HG03575 (cell line): ENCODE measurements around the gene ACSL4.
"Not testable (repeated sequence)": the region's sequence is repeated elsewhere in the genome, so short reads cannot be mapped to it uniquely, and the experiment has no call there.

Source experiments
- ATAC-seq: cut with Tn5 transposase; IDR thresholded peaks from one replicate; pipeline ENCODE4 v1.9.1; 2021; ENCODE audit not compliant: unreplicated experiment, insufficient number of reproducible peaks, low FRiP score; ENCODE audit errors: extremely low read depth

The ACSL4 gene

DNA sequence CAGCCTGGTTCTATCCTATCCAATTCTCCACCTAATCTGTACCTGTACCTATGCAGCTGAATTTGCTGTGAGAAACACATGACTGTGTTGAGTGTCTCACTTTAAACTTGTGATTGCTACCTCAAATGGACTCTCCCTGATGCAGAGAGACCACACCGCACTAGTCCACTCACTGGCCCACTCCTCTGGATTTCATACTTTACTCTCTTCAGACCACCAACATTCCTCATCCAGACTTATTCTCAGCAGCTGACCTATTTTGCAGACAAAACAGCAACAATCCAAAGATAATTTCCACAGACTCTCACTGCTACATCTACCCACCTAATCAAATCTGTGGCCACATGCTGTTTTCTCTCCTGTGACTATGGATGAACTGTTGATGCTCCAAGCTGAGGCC, 45.2 kb downstream of the ACSL4 start:
- ATAC-seq, result no peak

DNA sequence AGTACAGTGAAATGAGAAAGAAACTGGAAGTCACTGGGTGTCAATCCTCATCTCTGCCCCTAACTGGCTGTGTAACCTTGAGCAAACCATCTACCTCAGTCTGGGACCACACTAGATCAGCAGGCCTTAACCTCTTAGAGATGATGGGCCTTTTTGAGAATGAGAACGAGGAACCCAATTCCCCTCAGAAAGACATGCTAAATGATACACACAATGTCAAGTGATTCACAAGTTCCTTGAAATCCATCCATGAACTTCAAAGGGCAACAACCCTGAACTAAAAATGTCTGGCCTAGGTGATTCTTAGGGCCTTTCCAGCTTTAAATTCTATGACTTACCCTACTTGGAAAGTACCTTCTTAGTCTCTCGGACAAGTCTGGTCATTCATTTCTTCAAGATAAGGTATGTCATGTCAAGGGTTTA, 47.4 kb downstream of the ACSL4 start:
- no peak for ATAC-seq

DNA sequence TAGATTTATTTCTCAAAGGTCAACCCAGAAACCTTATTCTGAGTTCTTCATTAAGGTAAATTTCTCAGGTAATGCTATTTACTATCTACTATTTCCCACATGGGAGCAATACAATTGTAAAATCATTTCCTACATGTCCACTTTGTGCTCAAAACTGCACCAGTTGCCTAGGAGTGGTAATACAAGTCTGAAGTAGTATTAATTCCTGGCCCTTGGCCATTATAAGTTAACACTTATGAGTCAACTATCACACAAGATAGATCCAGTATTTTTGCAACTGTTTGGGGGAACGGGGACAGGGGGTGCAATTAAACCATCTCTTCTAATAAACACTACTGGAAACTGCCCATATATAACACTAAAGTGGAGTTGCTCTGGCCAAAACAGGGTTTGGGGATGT, 48.9 kb downstream of the ACSL4 start:
- no peak for ATAC-seq

- ATAC-seq, result no peak
Measured at GRCh38 chrX:109681475-109682081, 51.5 kb downstream of the ACSL4 start.

- no peak for ATAC-seq
Measured at GRCh38 chrX:109679820-109680219, 53.2 kb downstream of the ACSL4 start.

- ATAC-seq, result no peak
Measured at GRCh38 chrX:109672239-109672638, 60.8 kb downstream of the ACSL4 start.

DNA sequence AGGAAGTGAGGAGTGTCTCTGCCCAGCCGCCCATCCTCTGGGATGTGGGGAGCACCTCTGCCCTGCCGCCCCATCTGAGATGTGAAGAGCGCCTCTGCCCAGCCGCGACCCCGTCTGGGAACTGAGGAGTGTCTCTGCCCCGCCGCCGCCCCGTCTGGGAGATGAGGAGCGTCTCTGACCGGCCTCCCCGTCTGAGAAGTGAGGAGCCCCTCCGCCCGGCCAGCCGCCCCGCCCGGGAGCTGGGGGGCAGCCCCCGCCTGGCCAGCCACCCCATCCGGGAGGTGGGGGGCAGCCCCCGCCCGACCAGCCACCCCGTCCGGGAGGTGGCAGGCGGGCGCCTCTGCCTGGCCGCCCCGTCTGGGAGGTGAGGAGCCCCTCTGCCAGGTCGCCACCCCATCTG, 61.9 kb downstream of the ACSL4 start:
- not testable (repeated sequence) for ATAC-seq

GRCh38 chrX:109667986-109668385, 65.1 kb downstream of the ACSL4 start:
- ATAC-seq, result no peak

GRCh38 chrX:109660435-109661143, 72.5 kb downstream of the ACSL4 start:
- no peak for ATAC-seq

- no peak for ATAC-seq
Measured at GRCh38 chrX:109658391-109658790, 74.7 kb downstream of the ACSL4 start.

- not testable (repeated sequence) for ATAC-seq
Measured at GRCh38 chrX:109657364-109657763, 75.7 kb downstream of the ACSL4 start.

DNA sequence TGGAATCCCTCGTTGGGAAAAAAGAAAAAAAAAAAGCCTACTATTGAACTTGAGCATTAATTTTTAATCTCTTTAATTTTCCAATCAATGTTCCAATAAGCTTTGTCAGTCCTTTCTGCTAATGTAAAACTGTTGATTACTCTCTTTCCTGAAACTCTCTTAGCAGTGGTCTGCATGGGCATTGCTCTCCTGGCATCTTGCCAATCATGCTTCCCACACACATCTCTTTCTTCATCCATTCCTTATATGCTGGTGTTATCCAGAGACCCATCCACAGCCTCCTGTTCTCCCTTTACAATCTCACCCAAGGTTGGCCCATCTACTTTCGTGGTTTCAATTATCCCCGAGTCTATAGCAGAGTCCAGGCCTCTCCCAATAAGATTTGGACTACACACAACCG, 76.3 kb downstream of the ACSL4 start:
- no peak for ATAC-seq

DNA sequence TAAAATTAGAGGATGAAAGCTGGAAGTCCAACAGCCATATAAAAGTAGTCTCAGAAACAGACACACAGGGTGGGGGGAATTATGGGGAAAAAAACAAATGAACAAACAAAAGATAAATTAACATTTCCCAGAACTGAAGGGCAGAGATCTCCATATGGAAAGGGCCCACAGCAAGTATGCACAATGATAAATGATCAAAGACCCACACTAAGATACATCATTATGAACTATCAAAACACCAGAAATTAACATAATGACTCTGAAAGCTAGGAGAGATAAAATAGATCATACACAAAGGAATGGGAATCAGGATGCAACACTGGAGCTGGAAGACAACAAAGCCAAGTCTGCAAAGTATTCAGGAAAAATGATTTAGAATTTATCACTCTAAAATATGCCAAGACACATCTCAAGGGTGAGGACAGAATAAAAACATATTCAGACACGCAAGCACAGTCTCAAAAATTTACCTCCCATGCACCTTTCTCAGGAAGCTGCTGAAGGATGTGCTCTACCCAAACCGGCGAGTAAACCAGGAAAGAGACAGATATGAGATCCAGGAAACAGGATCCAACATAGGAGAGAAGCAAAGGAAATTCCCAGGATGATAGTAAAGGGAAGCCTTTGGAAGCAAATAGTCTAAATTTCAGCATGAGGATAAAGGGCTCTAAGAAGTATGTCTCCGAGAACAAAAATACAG, 77.4 kb downstream of the ACSL4 start:
- no peak for ATAC-seq

DNA sequence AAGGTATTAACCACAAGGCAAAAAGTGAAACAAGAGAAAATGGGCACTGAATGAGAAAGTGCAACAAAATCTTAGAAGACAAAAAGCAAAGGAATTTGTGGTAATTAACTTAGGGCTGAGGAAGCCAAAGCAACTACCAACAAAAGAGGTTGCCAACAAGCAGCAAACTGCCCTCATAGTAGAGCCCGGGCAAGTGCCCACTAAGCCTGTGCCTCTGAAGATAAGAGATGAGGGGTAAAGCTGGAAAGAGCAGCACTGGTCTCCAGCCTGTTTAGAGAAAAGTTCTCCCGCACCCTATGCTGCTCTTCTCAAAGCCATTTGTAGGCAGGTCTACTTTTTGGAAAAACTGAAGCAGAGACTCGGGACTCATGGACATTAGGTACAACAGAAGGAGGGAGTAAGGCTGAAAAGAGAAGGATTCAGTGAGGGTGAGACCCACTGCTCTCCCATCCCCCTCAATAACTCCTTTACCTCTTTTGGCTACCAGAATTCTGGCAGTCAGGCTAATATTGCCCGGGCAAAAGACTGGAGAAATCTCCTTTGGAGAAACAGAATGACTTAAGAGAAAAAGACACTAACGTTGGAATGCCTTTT, 78.4 kb downstream of the ACSL4 start:
- no peak for ATAC-seq

- not testable (repeated sequence) for ATAC-seq
Measured at GRCh38 chrX:109644671-109645070, 88.4 kb downstream of the ACSL4 start.

- ATAC-seq, result no peak
Measured at GRCh38 chrX:109643687-109644086, 89.4 kb downstream of the ACSL4 start.

DNA sequence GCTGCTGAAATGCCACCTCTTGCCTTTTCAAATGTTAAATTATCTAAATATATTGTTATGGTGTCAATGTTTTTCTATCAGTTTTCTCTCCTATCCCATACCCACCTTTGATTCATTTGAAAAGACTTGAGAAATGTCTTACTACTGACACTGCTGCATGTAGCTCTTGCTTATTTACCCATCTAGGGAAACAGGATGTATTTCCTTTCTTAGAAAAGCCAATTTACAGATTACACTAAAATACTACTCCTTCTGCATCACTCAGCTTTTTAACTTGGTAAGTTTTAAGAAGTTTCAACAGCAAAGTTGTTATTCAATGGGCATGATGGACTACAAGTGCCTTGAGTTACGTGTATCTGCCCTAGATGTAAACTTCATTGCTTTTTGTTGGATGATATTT, 94.9 kb downstream of the ACSL4 start:
- no peak for ATAC-seq

DNA sequence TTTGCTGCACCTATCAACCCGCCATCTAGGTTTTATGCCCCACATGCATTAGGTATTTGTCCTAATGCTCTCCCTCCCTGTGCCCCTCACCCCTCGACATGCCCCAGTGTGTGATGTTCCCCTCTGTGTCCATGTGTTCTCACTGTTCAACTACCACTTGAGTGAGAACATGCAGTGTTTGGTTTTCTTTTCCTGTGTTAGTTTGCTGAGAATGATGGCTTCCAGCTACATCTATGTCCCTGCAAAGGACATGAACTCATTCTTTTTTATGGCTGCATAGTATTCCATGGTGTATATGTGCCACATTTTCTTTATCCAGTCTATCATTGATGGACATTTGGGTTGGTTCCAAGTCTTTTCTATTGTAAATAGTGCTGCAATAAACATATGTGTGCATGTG, 95.6 kb downstream of the ACSL4 start:
- ATAC-seq, result not testable (repeated sequence)

DNA sequence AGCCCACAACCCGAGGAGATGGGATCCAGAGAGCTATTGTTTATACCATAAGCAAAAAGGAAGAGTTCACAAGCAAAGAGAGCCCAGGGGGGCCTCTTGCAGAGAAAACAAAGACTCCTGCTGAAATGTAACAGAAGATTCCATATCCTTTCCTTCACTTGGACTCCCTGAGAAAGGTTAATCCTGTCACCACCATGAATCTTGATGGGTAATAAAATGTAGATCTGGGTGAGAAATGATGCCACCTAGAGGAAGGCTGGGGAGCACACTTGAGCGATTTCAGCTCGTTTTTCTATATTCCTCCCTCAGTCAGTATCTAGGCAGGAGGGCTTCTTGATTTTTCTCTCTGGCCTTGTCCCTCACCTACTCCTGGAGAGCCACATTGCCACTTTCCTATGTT, 97.9 kb downstream of the ACSL4 start:
- no peak for ATAC-seq
